GM12865 (cell line): ENCODE data around the gene MARCHF10.

Experiments used
- DNase-seq: peaks from one replicate; pipeline ENCODE4 v3.0.0; 2010; ENCODE audit warnings: low read depth
- H3K4me3 ChIP-seq: 2 replicates; pipeline ENCODE4 v1.5.1; 2011; ENCODE audit warnings: mild to moderate bottlenecking, low read depth, low read length, control low read depth
- TF ChIP-seq, protein P1 (sequence below): IDR thresholded peaks from 2 replicates; pipeline ENCODE4 v1.5.1; 2011; ENCODE audit warnings: low read length, control low read depth, low read depth, inconsistent platforms; ENCODE audit not compliant: insufficient read depth; ENCODE audit errors: missing control alignments

The MARCHF10 gene

DNA sequence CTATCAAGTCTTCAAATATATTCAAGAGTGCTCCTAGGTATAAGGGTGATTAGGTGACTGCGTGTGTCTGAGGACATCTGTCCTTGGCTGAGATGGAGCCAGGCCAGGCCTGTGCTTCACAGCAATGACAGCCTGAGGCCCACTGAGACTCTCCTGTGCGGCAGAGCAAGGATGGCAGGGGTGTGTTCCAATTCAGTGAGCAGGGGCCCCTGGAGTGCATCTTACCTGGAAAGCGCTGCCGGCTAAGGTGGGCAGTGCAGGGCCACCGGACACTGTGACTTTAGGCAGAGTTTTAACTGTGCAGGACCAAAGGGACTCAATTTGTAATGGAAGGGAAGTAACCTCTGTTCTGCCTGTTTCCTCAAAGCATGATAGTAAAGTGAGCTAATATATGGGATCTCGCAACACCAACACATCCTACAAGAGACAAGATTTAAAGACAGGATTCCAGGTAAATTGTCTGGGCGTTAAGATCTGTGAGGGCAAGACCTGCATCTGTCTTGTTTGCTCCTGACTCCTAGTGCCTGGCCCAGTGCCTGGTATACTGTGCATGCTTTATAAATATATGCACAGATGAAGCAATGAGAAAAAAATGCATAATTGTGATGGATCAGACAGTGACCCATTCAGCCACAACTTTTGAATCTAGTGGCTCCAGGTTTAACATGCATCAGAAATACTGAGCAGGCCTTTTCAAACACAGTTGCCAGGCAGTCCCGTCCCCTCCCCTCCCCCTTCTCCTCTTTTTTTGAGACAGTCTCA lies 93.9 kb downstream of the MARCHF10 start:
- DNase-seq = no peak
- TF ChIP-seq, protein P1, sequence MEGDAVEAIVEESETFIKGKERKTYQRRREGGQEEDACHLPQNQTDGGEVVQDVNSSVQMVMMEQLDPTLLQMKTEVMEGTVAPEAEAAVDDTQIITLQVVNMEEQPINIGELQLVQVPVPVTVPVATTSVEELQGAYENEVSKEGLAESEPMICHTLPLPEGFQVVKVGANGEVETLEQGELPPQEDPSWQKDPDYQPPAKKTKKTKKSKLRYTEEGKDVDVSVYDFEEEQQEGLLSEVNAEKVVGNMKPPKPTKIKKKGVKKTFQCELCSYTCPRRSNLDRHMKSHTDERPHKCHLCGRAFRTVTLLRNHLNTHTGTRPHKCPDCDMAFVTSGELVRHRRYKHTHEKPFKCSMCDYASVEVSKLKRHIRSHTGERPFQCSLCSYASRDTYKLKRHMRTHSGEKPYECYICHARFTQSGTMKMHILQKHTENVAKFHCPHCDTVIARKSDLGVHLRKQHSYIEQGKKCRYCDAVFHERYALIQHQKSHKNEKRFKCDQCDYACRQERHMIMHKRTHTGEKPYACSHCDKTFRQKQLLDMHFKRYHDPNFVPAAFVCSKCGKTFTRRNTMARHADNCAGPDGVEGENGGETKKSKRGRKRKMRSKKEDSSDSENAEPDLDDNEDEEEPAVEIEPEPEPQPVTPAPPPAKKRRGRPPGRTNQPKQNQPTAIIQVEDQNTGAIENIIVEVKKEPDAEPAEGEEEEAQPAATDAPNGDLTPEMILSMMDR = no peak
- H3K4me3 ChIP-seq = no peak overlapping the region

GRCh38 chr17:62713086-62713881 lies 94.8 kb downstream of the MARCHF10 start:
- TF ChIP-seq, protein P1 = no peak
- H3K4me3 ChIP-seq = no peak overlapping the region
- DNase-seq = no peak

- TF ChIP-seq, protein P1 = no peak
- DNase-seq = no peak
- no peak overlapping the region for H3K4me3 ChIP-seq
These were observed 95.9 kb downstream of the MARCHF10 start for GRCh38 chr17:62712171-62712581.

- no peak overlapping the region for H3K4me3 ChIP-seq
- TF ChIP-seq, protein P1 = no peak
- DNase-seq = no peak
These were observed 99.5 kb downstream of the MARCHF10 start for GRCh38 chr17:62708587-62708986.

- no peak overlapping the region for H3K4me3 ChIP-seq
These were observed 100.7 kb downstream of the MARCHF10 start for GRCh38 chr17:62707425-62707739.

DNA sequence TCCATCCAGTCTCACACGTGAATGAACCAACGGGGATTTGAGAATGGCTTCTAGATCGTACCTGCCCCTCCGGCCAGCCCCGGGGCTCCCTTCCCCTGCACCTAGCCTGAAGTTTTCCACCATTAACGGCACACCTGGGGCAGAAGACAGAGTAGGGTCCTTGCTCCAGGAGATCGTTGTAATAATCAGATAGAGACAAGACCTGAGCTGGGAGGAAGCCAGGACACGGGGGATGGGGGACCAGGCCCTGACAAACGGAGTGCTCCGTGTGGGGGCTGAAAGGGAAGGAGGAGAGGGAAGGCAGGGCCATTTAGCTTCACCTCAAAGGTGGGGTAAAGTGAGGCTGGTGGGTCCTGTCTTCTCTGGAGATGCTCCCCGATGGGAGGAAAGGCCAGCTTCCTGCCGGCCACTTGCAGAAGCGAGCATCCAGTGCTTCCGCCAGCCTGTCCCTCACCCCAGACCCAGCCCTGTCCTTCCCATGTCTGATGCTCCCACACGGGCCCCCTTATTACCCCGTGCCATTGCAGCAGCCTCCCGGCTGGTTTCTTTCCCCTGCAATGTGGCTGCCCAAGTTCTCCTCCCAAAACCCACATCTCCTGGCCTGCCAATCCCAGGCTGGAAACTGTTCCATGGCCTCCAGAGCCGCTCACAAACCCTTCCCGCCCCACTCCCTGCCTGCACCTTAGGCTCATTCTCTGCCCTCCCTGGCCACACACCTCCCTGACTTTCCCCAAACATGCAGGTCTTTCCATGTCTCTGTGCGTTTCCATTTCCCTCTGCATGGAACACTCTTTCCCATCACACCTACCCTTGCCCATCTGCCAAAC lies 101.3 kb downstream of the MARCHF10 start:
- H3K4me3 ChIP-seq = no peak overlapping the region
- TF ChIP-seq, protein P1 = no peak
- DNase-seq = no peak

More at GRCh38 chr17:62707425-62707739, 100.7 kb downstream of the MARCHF10 start:
- TF ChIP-seq, protein P1 = no peak
- DNase-seq = no peak
